ENCODE results near the gene ACTR3.

The ACTR3 gene

GRCh38 chr2:114009205-114009944 is 119.5 kb downstream of the ACTR3 start:
- Histone ChIP-seq H3K27ac (ENCODE audit: insufficient read depth, low read length, poor library complexity, severe bottlenecking) (no peak overlapping the region), H3K36me3 (ENCODE audit: control insufficient read depth, insufficient read depth, low read length) (no peaks in the 10 kb centered on the region), H3K4me1 (ENCODE audit: control insufficient read depth, insufficient read depth, low read length, poor library complexity, severe bottlenecking) (no peaks in the 10 kb centered on the region), H3K27me3 (replicated peaks; ENCODE audit: control insufficient read depth, insufficient read depth, low read length, poor library complexity, severe bottlenecking) (no peaks in the 10 kb centered on the region), H3K9me3 (ENCODE audit: control insufficient read depth, low read length) (no peaks in the 10 kb centered on the region), H3K4me3 (ENCODE audit: insufficient read depth, low read depth, low read length, poor library complexity, severe bottlenecking) (no peak overlapping the region)
- no peak for DNase-seq

- no peak for DNase-seq
- Histone ChIP-seq H3K4me1 (ENCODE audit: control insufficient read depth, insufficient read depth, low read length, poor library complexity, severe bottlenecking) (no peaks in the 10 kb centered on the region), H3K27ac (ENCODE audit: insufficient read depth, low read length, poor library complexity, severe bottlenecking) (no peak overlapping the region), H3K4me3 (ENCODE audit: insufficient read depth, low read depth, low read length, poor library complexity, severe bottlenecking) (no peak overlapping the region), H3K36me3 (ENCODE audit: control insufficient read depth, insufficient read depth, low read length) (no peaks in the 10 kb centered on the region), H3K9me3 (ENCODE audit: control insufficient read depth, low read length) (no peaks in the 10 kb centered on the region), H3K27me3 (replicated peaks; ENCODE audit: control insufficient read depth, insufficient read depth, low read length, poor library complexity, severe bottlenecking) (no peaks in the 10 kb centered on the region)
These were observed 120.1 kb downstream of the ACTR3 start for GRCh38 chr2:114010001-114010400.

- DNase-seq = no peak
- no peak overlapping the region for H3K27ac ChIP-seq (ENCODE audit: insufficient read depth, low read length, poor library complexity, severe bottlenecking)
- H3K4me3 ChIP-seq (ENCODE audit: insufficient read depth, low read depth, low read length, poor library complexity, severe bottlenecking) = no peak overlapping the region
- H3K9me3 ChIP-seq (ENCODE audit: control insufficient read depth, low read length) = no peaks in the 10 kb centered on the region
- H3K36me3 ChIP-seq (ENCODE audit: control insufficient read depth, insufficient read depth, low read length) = no peaks in the 10 kb centered on the region
- H3K4me1 ChIP-seq (ENCODE audit: control insufficient read depth, insufficient read depth, low read length, poor library complexity, severe bottlenecking) = no peaks in the 10 kb centered on the region
- H3K27me3 ChIP-seq (replicated peaks; ENCODE audit: control insufficient read depth, insufficient read depth, low read length, poor library complexity, severe bottlenecking) = no peaks in the 10 kb centered on the region
These were observed 121.8 kb downstream of the ACTR3 start for GRCh38 chr2:114011713-114012112.

Data from effector memory CD4-positive, alpha-beta T cell (primary cell).